GM19397 (cell line): ENCODE results near the gene SPOCK3.
"Not testable (repeated sequence)": the region's sequence is repeated elsewhere in the genome, so short reads cannot be mapped to it uniquely, and the experiment has no call there.

ENCODE experiments used
- ATAC-seq: cut with Tn5 transposase; IDR thresholded peaks from one replicate; pipeline ENCODE4 v1.9.1; 2021; ENCODE audit warnings: mild to moderate bottlenecking, moderate library complexity; ENCODE audit not compliant: unreplicated experiment

The SPOCK3 gene

GRCh38 chr4:166968219-166968618, 266.1 kb downstream of the SPOCK3 start:
- ATAC-seq, result not testable (repeated sequence)

GRCh38 chr4:166965562-166965961, 268.7 kb downstream of the SPOCK3 start:
- ATAC-seq, result no peak

DNA sequence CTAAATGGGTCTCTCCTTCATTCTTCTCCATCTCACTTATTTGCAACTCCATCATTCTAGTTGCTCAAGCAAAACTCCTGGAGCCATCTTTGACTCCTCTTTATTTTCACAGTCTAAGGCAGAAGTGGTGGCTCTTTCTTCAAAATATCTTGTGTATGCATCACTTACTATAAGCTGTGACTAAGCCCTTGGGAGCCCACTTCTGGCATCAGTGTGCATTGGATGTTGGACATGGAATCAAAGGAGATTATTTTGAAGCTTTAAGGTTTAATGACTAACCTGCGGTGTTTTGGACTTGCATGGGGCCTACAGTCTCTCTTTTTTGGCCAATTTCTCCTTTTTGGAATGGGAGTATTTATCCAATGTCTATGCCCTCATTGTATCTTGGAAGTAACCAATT, 276.8 kb downstream of the SPOCK3 start:
- ATAC-seq, result no peak

- ATAC-seq, result no peak
These were observed 277.8 kb downstream of the SPOCK3 start for GRCh38 chr4:166956484-166956883.

DNA sequence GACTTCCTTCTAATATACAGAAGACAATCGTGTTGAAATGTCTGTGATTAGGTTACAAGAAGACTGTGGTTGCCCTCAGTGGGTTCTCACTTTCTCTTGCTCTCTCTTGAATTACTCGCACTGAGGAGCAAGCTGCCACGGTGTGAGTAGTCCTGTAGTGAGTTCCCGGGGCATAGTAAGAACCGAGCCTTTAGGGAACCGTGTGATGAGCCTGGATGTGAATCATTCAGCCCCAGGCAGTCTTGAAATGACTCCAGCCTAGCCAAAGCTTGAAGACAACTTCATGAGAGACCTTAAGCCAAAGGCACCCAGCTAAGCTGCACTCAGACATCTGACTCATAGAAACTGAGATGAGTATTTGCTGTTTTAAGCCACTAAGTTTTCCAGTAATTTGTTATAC, 292.7 kb downstream of the SPOCK3 start:
- peak; percentile 43 for ATAC-seq

DNA sequence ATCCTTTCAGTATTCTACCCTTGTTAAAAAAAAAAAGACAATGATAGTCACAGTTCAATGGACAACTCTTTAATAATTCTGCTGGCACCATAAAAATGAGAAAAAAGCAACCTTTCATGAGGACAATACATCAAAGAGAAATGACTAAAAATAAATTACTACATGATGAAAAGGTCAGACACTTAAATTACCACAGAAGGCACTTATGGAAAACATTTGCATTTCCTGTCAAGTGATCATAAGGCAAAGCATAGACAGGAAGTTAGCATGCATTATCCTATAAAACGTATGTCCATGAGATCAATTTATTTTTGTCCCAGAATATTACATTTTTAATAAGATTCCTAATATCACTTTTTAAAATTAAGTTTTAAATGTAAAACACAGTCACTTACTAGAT, 303.8 kb downstream of the SPOCK3 start:
- no peak for ATAC-seq

DNA sequence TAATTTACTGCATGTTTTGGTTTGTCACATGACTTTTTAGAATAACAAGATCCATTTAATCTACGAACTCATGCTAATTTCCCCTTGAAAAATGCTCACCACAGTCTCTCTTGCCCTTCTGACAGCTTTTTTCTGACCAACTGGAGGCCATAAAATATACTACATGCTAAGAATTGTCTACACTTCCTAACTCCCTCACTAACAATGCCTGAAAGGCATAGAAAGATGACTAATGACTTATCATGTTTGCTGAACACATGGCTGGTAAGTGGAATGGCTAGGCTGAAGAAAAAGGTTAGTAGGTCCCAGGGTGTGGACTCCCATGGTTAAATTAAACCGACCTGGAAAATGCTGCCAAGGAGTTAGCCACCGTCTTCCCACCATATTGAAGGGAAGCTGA, 309.9 kb downstream of the SPOCK3 start:
- no peak for ATAC-seq

GRCh38 chr4:166913926-166914325, 320.4 kb downstream of the SPOCK3 start:
- ATAC-seq, result no peak

- no peak for ATAC-seq
These were observed 330.9 kb downstream of the SPOCK3 start for GRCh38 chr4:166903408-166903807.

DNA sequence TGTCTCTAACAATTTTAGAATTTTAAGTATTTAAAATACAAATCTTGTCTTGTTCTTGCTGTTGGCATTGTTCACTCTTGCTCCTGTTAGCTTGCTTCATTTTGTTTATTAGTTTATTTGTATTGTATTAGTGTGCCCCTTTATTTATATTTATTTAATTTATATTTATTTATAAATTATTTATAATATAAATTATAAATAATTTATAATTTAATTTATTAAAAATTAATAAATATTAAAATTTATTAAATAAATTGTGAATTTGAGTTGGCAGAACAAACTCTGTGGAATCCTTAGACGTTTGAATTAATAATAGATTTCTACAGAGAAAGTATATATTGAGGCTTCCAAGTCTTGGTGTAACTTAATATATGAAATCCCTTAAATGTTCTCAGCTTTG, 331.4 kb downstream of the SPOCK3 start:
- no peak for ATAC-seq

- ATAC-seq, result no peak
These were observed 338.0 kb downstream of the SPOCK3 start for GRCh38 chr4:166896254-166896653.

GRCh38 chr4:166895771-166896170, 338.5 kb downstream of the SPOCK3 start:
- no peak for ATAC-seq

DNA sequence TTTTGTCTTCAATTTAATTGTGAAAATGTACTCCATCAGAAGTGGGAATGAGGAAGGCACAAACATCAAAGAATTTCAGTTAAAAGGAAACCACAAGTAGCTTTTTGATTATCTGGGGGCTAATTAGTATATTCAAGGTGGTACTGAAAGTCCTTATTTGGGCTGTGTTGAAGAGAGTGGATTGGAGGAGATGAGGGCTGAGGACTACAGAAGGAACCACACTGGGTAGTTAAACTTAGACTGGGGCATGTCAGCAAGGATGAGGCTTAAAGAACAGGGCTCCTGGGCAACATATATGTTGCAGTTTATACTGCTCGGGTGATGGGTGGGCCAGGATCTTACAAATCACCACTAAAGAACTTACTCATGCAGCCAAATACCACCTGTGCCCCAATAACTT, 346.8 kb downstream of the SPOCK3 start:
- no peak for ATAC-seq

DNA sequence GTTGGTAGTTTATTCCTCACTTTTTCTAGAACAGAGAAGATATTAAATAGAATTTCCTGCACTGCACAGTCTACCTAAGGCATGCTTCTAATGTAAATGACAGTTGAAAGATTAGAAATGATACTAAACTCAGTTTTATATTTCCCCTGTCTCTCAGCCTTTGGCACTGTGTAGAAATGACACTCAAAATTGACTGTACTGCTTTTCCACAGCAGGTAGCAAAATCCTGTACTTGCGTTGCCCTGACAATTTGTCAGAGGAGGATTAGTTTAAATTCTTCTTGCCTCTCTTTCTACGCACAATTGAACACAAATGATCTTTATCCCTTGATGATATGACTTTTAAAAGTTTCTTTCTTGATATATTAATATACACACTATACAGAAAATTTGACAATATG, 347.6 kb downstream of the SPOCK3 start:
- ATAC-seq, result no peak

- no peak for ATAC-seq
These were observed 352.1 kb downstream of the SPOCK3 start for GRCh38 chr4:166882221-166882620.

GRCh38 chr4:166875821-166876220, 358.5 kb downstream of the SPOCK3 start:
- no peak for ATAC-seq

- no peak for ATAC-seq
These were observed 372.3 kb downstream of the SPOCK3 start for GRCh38 chr4:166862032-166862431.

GRCh38 chr4:166850398-166850797, 383.9 kb downstream of the SPOCK3 start:
- not testable (repeated sequence) for ATAC-seq

DNA sequence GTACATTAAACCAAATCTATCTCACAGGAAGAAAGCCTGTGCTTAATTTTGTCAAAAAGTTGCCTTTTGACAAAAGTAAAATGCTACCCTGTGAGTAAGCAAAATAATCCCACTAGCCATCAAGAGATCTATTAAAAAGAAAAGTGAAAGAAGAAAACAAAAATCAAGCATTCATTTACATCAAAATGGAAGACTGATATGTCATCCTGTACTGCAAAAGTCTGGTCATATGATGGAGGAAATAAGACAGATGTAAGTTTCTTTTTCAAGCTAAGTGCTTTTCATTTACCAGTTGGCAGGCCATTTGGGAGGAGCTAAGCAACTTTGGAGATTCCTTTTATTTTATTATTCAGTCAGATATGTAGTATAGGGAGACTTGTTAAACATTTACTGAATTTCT, 387.4 kb downstream of the SPOCK3 start:
- ATAC-seq, result no peak

GRCh38 chr4:166842795-166843261, 391.5 kb downstream of the SPOCK3 start:
- no peak for ATAC-seq

DNA sequence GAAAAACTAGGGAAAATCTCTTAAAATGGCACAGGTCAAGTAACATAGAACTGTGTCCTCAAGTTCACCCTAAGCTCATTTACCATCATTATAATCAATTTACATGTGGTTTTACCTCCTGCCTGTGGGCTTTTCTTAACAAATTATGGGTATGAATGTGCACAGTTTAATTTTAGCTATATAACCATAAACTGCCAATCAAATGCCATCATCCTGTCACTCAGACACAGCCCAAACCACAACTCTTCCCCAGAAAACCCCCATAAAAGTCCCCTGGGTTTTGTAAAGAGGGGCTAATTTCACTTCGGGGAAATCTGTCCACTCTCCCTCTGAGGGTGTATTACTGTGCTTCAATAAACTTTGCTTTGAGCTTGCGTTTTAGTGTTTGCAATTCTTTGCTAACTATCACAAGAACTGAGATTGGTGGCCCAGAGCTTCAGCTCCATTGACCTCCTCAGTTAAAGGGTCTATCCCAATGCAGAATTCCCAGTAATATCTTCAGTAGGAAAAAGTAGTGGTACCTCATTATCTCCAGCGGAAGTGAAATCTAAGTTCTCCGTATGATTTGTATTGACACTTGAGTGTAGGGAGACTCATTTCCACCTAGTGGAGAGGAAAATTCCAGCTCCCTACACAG, 394.6 kb downstream of the SPOCK3 start:
- ATAC-seq, result peak; percentile 82

- peak; percentile 73 for ATAC-seq
These were observed 395.2 kb downstream of the SPOCK3 start for GRCh38 chr4:166838975-166839614.

GRCh38 chr4:166836865-166837264, 397.4 kb downstream of the SPOCK3 start:
- ATAC-seq, result no peak
